ENCODE measurements around the gene UBD.
A peak's percentile ranks its signal among the peaks of the same experiment; 100 is the strongest.

Gene UBD

DNA sequence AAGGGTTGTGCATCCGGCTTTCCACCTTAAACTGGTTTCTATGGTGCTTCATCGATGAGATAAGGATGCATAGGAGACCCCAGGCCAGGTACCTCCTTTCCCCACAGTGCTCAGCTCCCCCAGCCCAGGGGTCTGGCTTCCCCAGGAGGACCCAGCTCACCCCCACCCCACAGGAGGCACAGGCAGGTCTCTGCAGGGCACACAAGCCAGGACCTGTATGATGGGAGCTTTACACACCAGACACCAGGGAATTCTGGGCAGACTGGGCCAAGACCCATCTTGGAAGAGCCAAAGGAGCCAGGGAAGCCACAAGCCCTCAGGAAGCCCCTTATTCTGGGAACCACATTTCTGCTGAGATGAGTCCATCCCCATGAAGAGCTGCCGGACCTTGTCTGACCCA, 29.6 kb downstream of the UBD start:
- no peak overlapping the region for H2AFZ ChIP-seq (ENCODE audit: low read length)
- H3K27ac ChIP-seq (replicated peaks; ENCODE audit: low read length) = no peak overlapping the region
- H2AK5ac ChIP-seq (ENCODE audit: low read depth, low read length) = no peak overlapping the region
- no peak overlapping the region for H3K18ac ChIP-seq (ENCODE audit: low read length)
- H3K4me2 ChIP-seq (ENCODE audit: insufficient read depth, low read length, poor library complexity, severe bottlenecking) = no peak overlapping the region
- no peak overlapping the region for H3K14ac ChIP-seq (ENCODE audit: low read length)
- no peak overlapping the region for H4K8ac ChIP-seq (ENCODE audit: low read depth, low read length)
- no peaks in the 10 kb centered on the region for H3K79me1 ChIP-seq (ENCODE audit: low read depth, low read length)
- no peak overlapping the region for H3K23ac ChIP-seq (ENCODE audit: low read depth, low read length, poor library complexity)
- no peak overlapping the region for H4K91ac ChIP-seq (ENCODE audit: low read depth, low read length, poor library complexity)
- no peak overlapping the region for H2BK120ac ChIP-seq (ENCODE audit: low read depth, low read length)
- WGBS, 2 donors (ENCODE audit: extremely low coverage in 2 of 2, insufficient read length in 2 of 2, insufficient replicate concordance in 1 of 2) = no CpG with 5 or more reads among the region's 3 CpGs
- no peaks in the 10 kb centered on the region for H3K36me3 ChIP-seq (replicated peaks in 1 of 2; ENCODE audit: control insufficient read depth in 2 of 2, insufficient read depth in 2 of 2, low read length in 2 of 2)
- no peak for DNase-seq (ENCODE audit: low spot score)
- H3K4me1 ChIP-seq (ENCODE audit: control insufficient read depth in 2 of 2, insufficient read depth in 1 of 2, low read depth in 1 of 2, low read length in 2 of 2) = no peaks in the 10 kb centered on the region
- peak overlapping the region; percentile 1 for H2BK5ac ChIP-seq (ENCODE audit: low read length)
- no peak overlapping the region for H3K4ac ChIP-seq (ENCODE audit: low read length)
- H3K27me3 ChIP-seq (ENCODE audit: control insufficient read depth in 3 of 3, insufficient read depth in 3 of 3, low read depth in 1 of 3, low read length in 3 of 3) = peaks cover 0 to 16% (median 0%) of the 10 kb centered on the region in 3 experiments
- H2BK15ac ChIP-seq (ENCODE audit: low read length) = no peak overlapping the region
- H3K9ac ChIP-seq (ENCODE audit: low read depth, low read length, poor library complexity) = no peak overlapping the region
- H3K4me3 ChIP-seq (ENCODE audit: low read length in 2 of 2) = no peak overlapping the region
- no peak overlapping the region for H2BK12ac ChIP-seq (ENCODE audit: low read length)
- no peaks in the 10 kb centered on the region for H3K9me3 ChIP-seq (replicated peaks in 1 of 2; ENCODE audit: control insufficient read depth in 2 of 2, insufficient read depth in 1 of 2, low read depth in 1 of 2, low read length in 2 of 2)

DNA sequence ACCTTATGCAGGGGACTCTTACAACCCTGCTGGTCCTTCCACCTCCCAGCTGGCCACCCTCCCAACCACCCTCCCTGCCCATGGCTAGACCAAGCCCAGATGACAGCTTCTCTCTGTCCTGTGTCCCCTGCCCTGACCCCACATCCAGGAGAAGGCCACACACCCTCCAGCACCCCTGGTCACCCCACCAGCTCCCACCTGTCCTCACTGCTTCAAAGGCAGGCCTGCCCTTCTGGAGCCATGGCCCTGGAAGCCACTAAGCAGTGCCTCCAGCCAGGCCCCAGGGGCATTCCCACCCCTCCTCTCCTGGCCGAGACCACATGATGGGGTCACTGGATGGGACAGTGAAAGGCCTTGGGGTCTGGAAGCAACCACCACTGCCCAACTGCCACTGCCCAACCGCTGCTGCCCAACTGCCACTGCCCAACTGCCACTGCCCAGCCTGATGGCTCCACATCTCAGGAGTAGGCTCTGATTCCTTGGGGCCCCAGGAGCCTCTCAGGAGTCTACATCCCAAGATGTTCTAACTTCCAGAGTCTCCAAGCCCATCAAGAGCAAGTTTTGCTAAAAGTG, 30.5 kb downstream of the UBD start:
- no peak for DNase-seq (ENCODE audit: low spot score)
- no peak overlapping the region for H3K23ac ChIP-seq (ENCODE audit: low read depth, low read length, poor library complexity)
- H3K9me3 ChIP-seq (replicated peaks in 1 of 2; ENCODE audit: control insufficient read depth in 2 of 2, insufficient read depth in 1 of 2, low read depth in 1 of 2, low read length in 2 of 2) = no peaks in the 10 kb centered on the region
- H4K91ac ChIP-seq (ENCODE audit: low read depth, low read length, poor library complexity) = no peak overlapping the region
- H3K27ac ChIP-seq (replicated peaks; ENCODE audit: low read length) = no peak overlapping the region
- no peak overlapping the region for H2BK120ac ChIP-seq (ENCODE audit: low read depth, low read length)
- no peak overlapping the region for H3K4me2 ChIP-seq (ENCODE audit: insufficient read depth, low read length, poor library complexity, severe bottlenecking)
- no peak overlapping the region for H2AFZ ChIP-seq (ENCODE audit: low read length)
- no peaks in the 10 kb centered on the region for H3K4me1 ChIP-seq (ENCODE audit: control insufficient read depth in 2 of 2, insufficient read depth in 1 of 2, low read depth in 1 of 2, low read length in 2 of 2)
- H3K14ac ChIP-seq (ENCODE audit: low read length) = peak overlapping the region; percentile 26
- H4K8ac ChIP-seq (ENCODE audit: low read depth, low read length) = peak overlapping the region; percentile 57
- no peaks in the 10 kb centered on the region for H3K36me3 ChIP-seq (replicated peaks in 1 of 2; ENCODE audit: control insufficient read depth in 2 of 2, insufficient read depth in 2 of 2, low read length in 2 of 2)
- no peak overlapping the region for H2BK15ac ChIP-seq (ENCODE audit: low read length)
- H3K27me3 ChIP-seq (ENCODE audit: control insufficient read depth in 3 of 3, insufficient read depth in 3 of 3, low read depth in 1 of 3, low read length in 3 of 3) = peaks cover 0 to 16% (median 0%) of the 10 kb centered on the region in 3 experiments
- no CpG with 5 or more reads among the region's 2 CpGs for WGBS, 2 donors (ENCODE audit: extremely low coverage in 2 of 2, insufficient read length in 2 of 2, insufficient replicate concordance in 1 of 2)
- H2BK12ac ChIP-seq (ENCODE audit: low read length) = no peak overlapping the region
- peak overlapping the region; percentile 55 for H3K18ac ChIP-seq (ENCODE audit: low read length)
- peak overlapping the region; percentile 18 for H2BK5ac ChIP-seq (ENCODE audit: low read length)
- no peaks in the 10 kb centered on the region for H3K79me1 ChIP-seq (ENCODE audit: low read depth, low read length)
- peak overlapping the region; percentile 58 for H2AK5ac ChIP-seq (ENCODE audit: low read depth, low read length)
- H3K9ac ChIP-seq (ENCODE audit: low read depth, low read length, poor library complexity) = no peak overlapping the region
- no peak overlapping the region for H3K4ac ChIP-seq (ENCODE audit: low read length)
- H3K4me3 ChIP-seq (ENCODE audit: low read length in 2 of 2) = no peak overlapping the region

- H3K79me1 ChIP-seq (ENCODE audit: low read depth, low read length) = no peaks in the 10 kb centered on the region
- peak overlapping the region; percentile 43 for H2BK5ac ChIP-seq (ENCODE audit: low read length)
- H3K4me1 ChIP-seq (ENCODE audit: control insufficient read depth in 2 of 2, insufficient read depth in 1 of 2, low read depth in 1 of 2, low read length in 2 of 2) = no peaks in the 10 kb centered on the region
- peak overlapping the region; percentile 10 for H3K9ac ChIP-seq (ENCODE audit: low read depth, low read length, poor library complexity)
- WGBS, 2 donors (ENCODE audit: extremely low coverage in 2 of 2, insufficient read length in 2 of 2, insufficient replicate concordance in 1 of 2) = no CpG with 5 or more reads among the region's 5 CpGs
- H3K27ac ChIP-seq (replicated peaks; ENCODE audit: low read length) = no peak overlapping the region
- H3K4ac ChIP-seq (ENCODE audit: low read length) = no peak overlapping the region
- no peak overlapping the region for H2BK120ac ChIP-seq (ENCODE audit: low read depth, low read length)
- H4K8ac ChIP-seq (ENCODE audit: low read depth, low read length) = no peak overlapping the region
- no peak overlapping the region for H2BK15ac ChIP-seq (ENCODE audit: low read length)
- no peak overlapping the region for H3K4me3 ChIP-seq (ENCODE audit: low read length in 2 of 2)
- peaks cover 0 to 2% of the 10 kb centered on the region in 2 donors for H3K9me3 ChIP-seq (replicated peaks in 1 of 2; ENCODE audit: control insufficient read depth in 2 of 2, insufficient read depth in 1 of 2, low read depth in 1 of 2, low read length in 2 of 2)
- peak overlapping the region; percentile 26 for H3K14ac ChIP-seq (ENCODE audit: low read length)
- H3K36me3 ChIP-seq (replicated peaks in 1 of 2; ENCODE audit: control insufficient read depth in 2 of 2, insufficient read depth in 2 of 2, low read length in 2 of 2) = no peaks in the 10 kb centered on the region
- H3K27me3 ChIP-seq (ENCODE audit: control insufficient read depth in 3 of 3, insufficient read depth in 3 of 3, low read depth in 1 of 3, low read length in 3 of 3) = peaks cover 0 to 16% (median under 1%) of the 10 kb centered on the region in 3 experiments
- no peak overlapping the region for H3K23ac ChIP-seq (ENCODE audit: low read depth, low read length, poor library complexity)
- peak overlapping the region; percentile 55 for H3K18ac ChIP-seq (ENCODE audit: low read length)
- H3K4me2 ChIP-seq (ENCODE audit: insufficient read depth, low read length, poor library complexity, severe bottlenecking) = no peak overlapping the region
- H2BK12ac ChIP-seq (ENCODE audit: low read length) = no peak overlapping the region
- no peak overlapping the region for H4K91ac ChIP-seq (ENCODE audit: low read depth, low read length, poor library complexity)
- DNase-seq (ENCODE audit: low spot score) = no peak
- no peak overlapping the region for H2AFZ ChIP-seq (ENCODE audit: low read length)
- no peak overlapping the region for H2AK5ac ChIP-seq (ENCODE audit: low read depth, low read length)
Measured at GRCh38 chr6:29528300-29528931, 31.1 kb downstream of the UBD start.

DNA sequence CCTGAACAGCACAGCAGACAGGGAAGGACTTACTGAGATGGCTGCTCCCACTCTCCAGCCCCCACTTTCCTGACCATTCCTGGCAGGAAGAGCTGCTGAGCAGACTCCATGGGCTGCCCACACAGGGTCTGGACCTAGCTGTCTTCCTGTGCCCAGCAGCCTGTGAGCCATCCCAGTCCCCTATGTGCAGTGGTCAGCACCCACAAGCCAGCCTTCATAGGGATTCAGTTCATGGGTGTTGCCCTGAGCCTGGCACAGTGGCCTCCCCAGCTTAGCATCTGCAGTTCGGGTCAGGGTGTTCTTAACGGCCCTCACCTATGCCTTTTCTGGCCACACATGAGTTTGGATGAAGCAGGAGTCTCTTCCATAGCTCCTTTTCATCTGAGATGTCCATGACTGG, 32.0 kb downstream of the UBD start:
- Histone ChIP-seq H2BK12ac (ENCODE audit: low read length) (peak overlapping the region; percentile 93), H3K27ac (replicated peaks; ENCODE audit: low read length) (no peak overlapping the region), H3K27me3 (ENCODE audit: control insufficient read depth in 3 of 3, insufficient read depth in 3 of 3, low read depth in 1 of 3, low read length in 3 of 3) (peaks cover 0 to 16% (median 2%) of the 10 kb centered on the region in 3 experiments), H3K9ac (ENCODE audit: low read depth, low read length, poor library complexity) (no peak overlapping the region), H3K23ac (ENCODE audit: low read depth, low read length, poor library complexity) (peak overlapping the region; percentile 48), H4K8ac (ENCODE audit: low read depth, low read length) (no peak overlapping the region), H3K14ac (ENCODE audit: low read length) (peak overlapping the region; percentile 40), H3K4ac (ENCODE audit: low read length) (no peak overlapping the region), H4K91ac (ENCODE audit: low read depth, low read length, poor library complexity) (no peak overlapping the region), H3K4me2 (ENCODE audit: insufficient read depth, low read length, poor library complexity, severe bottlenecking) (no peak overlapping the region), H2BK15ac (ENCODE audit: low read length) (no peak overlapping the region), H2BK5ac (ENCODE audit: low read length) (no peak overlapping the region), H3K18ac (ENCODE audit: low read length) (peak overlapping the region; percentile 27), H3K79me1 (ENCODE audit: low read depth, low read length) (no peaks in the 10 kb centered on the region), H3K4me1 (ENCODE audit: control insufficient read depth in 2 of 2, insufficient read depth in 1 of 2, low read depth in 1 of 2, low read length in 2 of 2) (no peaks in the 10 kb centered on the region), H3K9me3 (replicated peaks in 1 of 2; ENCODE audit: control insufficient read depth in 2 of 2, insufficient read depth in 1 of 2, low read depth in 1 of 2, low read length in 2 of 2) (peaks cover 1 to 6% of the 10 kb centered on the region in 2 donors), H3K36me3 (replicated peaks in 1 of 2; ENCODE audit: control insufficient read depth in 2 of 2, insufficient read depth in 2 of 2, low read length in 2 of 2) (no peaks in the 10 kb centered on the region), H2AFZ (ENCODE audit: low read length) (no peak overlapping the region), H3K4me3 (ENCODE audit: low read length in 2 of 2) (no peak overlapping the region), H2BK120ac (ENCODE audit: low read depth, low read length) (no peak overlapping the region), H2AK5ac (ENCODE audit: low read depth, low read length) (no peak overlapping the region)
- WGBS, 2 donors (ENCODE audit: extremely low coverage in 2 of 2, insufficient read length in 2 of 2, insufficient replicate concordance in 1 of 2) = no CpG with 5 or more reads among the region's 2 CpGs
- DNase-seq (ENCODE audit: low spot score) = no peak
